BE2C (cell line): ENCODE measurements around the gene UBR3.

ENCODE experiments used
- DNase-seq: peaks from one replicate; pipeline ENCODE4 v3.0.0-alpha.2; 2020
- H3K27me3 ChIP-seq: fragments of 250-450 bp; sonication (Bioruptor Pico); 2 replicates; pipeline ENCODE4 v1.5.1; 2020; ENCODE audit warnings: mild to moderate bottlenecking
- H3K36me3 ChIP-seq: fragments of 250-450 bp; sonication (Bioruptor Pico); 2 replicates; pipeline ENCODE4 v1.5.1; 2020; ENCODE audit warnings: mild to moderate bottlenecking
- H3K4me1 ChIP-seq: fragments of 250-450 bp; sonication (Bioruptor Pico); 2 replicates; pipeline ENCODE4 v1.5.1; 2020
- H3K4me3 ChIP-seq: 2 replicates; pipeline ENCODE4 v1.5.1; 2011; ENCODE audit warnings: low read depth, low read length
- H3K9me3 ChIP-seq: fragments of 250-450 bp; sonication (Bioruptor Pico); 2 replicates; pipeline ENCODE4 v1.5.1; 2020
- TF ChIP-seq, protein P1 (sequence below): IDR thresholded peaks from 2 replicates; pipeline ENCODE4 v1.5.1; 2012; ENCODE audit warnings: mild to moderate bottlenecking, low read depth, low read length

UBR3 gene

DNA sequence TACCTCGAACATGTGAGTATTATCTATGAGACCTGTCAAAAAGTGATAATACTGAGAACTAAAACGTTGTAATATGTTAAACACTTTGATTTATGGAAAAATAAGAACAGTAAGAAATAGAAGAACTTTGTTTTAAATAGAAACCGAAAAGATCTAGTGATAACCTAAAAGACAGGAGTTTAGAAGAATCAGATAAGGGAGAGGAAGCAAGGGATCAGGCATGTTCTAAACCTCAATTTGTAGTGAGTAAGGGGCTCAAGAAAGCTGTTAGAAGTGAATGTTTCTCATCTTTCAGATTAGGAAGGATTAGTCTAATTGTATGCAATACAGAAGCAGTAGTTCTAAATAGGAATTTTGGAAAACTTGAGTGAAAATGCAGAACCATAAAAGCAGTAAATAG lies 182.0 kb downstream of the UBR3 start:
- DNase-seq: no peak
- Histone ChIP-seq H3K4me3 (no peak overlapping the region), H3K36me3 (no peaks in the 10 kb centered on the region; the same call in 1 of the 2 replicates), H3K9me3 (no peaks in the 10 kb centered on the region), H3K27me3 (no peaks in the 10 kb centered on the region), H3K4me1 (no peaks in the 10 kb centered on the region)
- TF ChIP-seq, protein P1, sequence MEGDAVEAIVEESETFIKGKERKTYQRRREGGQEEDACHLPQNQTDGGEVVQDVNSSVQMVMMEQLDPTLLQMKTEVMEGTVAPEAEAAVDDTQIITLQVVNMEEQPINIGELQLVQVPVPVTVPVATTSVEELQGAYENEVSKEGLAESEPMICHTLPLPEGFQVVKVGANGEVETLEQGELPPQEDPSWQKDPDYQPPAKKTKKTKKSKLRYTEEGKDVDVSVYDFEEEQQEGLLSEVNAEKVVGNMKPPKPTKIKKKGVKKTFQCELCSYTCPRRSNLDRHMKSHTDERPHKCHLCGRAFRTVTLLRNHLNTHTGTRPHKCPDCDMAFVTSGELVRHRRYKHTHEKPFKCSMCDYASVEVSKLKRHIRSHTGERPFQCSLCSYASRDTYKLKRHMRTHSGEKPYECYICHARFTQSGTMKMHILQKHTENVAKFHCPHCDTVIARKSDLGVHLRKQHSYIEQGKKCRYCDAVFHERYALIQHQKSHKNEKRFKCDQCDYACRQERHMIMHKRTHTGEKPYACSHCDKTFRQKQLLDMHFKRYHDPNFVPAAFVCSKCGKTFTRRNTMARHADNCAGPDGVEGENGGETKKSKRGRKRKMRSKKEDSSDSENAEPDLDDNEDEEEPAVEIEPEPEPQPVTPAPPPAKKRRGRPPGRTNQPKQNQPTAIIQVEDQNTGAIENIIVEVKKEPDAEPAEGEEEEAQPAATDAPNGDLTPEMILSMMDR: no peak

DNA sequence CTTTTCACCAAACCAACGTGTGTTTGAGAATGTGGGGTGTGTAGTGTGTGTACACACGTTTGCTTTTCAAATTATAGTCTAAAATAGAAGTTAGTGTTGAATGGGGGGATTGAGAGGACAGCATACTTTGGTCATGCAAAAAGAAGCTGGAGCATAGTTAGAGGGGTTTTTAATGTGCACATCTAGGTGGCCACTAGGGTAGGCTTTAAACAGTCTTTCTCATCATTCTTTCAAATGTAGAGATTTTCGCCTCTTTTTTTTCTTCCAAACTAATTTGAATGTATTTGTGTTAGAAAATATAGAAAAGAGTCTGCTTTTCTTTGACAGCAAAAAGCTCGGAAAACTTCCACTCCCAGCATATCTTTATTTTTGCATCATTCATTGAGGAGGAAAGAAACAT lies 185.5 kb downstream of the UBR3 start:
- no peaks in the 10 kb centered on the region for H3K4me1 ChIP-seq
- TF ChIP-seq, protein P1: no peak

DNA sequence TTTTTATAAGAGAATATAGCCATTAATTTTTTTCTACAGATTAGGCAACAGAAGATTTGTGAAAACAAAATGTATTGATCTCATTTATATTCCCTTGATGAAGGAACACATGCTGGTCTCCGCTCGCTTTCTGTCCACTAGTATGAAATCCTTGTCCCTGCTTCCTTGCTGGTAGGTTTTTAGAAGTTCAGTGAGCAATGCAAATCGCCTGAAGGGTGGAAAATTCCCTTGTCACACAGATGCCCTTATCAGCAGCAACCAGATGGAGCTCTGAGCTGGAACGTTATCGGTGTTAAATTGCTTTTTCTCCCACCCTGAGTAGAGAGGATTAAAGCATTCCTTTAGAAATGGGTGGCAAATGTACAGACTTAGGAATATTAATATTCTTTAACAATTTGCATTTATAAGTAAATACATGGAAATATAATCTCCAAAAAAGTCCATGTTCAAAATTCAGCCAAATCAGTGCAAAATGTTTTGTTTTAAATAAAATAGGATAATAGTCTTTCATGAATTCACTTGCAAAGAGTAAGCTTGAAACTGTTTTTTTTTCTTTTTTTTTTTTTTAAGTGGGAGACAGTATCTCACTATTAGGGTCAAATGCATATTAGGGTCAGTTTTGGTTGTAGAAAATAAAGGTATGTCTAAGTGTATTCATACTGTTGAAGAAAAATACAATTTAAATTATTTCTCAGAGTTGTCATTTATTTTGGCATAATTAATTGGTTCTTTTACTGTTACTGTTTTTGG lies 186.7 kb downstream of the UBR3 start:
- Histone ChIP-seq H3K36me3 (no peaks in the 10 kb centered on the region), H3K4me3 (no peak overlapping the region), H3K4me1 (no peaks in the 10 kb centered on the region), H3K9me3 (no peaks in the 10 kb centered on the region), H3K27me3 (no peaks in the 10 kb centered on the region)
- peak; percentile 43 for DNase-seq
- TF ChIP-seq, protein P1: no peak; the same call in 1 of the 2 replicates

More for the DNA sequence above, 185.5 kb downstream of the UBR3 start:
- no peak for DNase-seq
- Histone ChIP-seq H3K4me3 (no peak overlapping the region), H3K27me3 (no peaks in the 10 kb centered on the region), H3K9me3 (no peaks in the 10 kb centered on the region), H3K36me3 (no peaks in the 10 kb centered on the region)

DNA sequence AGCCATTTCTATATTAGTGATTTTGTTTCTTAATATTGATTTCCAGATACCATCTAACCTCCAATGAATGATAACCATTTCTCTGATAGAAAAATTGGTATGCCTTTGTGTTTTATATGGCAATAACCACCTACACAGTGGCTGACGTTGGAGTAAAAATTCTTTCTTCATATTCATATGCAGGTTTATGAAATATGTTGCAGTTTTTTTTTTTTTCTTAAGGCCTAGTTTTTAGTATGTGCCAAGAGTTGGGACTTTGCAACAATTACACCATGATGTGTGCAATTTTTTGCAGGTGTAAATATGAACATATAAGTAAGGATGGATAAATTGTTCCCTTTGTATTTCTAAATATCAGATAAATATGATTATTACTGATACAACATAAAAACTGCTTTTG lies 187.5 kb downstream of the UBR3 start:
- no peak overlapping the region for H3K4me3 ChIP-seq
- H3K4me1 ChIP-seq: no peaks in the 10 kb centered on the region
- DNase-seq: no peak
- H3K9me3 ChIP-seq: no peaks in the 10 kb centered on the region
- no peaks in the 10 kb centered on the region for H3K27me3 ChIP-seq
- TF ChIP-seq, protein P1: no peak
- H3K36me3 ChIP-seq: no peaks in the 10 kb centered on the region

DNA sequence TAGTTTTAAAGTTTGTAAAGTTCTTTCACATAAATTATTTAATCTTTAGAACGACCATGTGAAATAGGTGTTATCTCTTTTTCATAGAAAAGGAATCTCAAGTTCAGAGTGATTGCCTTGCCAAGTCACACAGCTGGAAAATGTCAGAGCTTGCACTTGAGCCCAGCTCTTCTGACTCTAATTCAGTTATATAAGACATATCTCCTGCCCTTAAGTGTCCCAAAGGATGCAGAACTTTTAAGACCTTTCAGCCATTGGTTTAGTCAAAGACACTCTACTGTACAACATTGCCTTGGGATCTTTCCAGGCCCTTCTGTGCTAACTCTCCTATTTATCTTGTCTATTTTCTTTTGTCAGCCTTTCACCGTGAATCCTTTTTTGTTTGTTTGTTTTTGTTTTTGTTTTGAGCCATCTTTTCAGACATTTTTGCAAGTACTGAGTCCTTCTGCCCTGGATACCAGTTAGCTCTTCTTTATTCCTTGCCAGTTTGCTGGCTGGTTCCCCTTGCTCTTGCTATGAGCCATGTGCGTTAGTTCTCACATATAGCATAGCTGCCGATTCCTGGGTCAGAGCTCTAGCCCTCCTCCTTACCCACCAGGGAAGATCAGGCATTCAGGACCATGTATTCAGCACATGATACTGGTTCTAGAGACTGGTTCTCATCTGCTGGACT lies 190.7 kb downstream of the UBR3 start:
- DNase-seq: peak; percentile 12
- H3K36me3 ChIP-seq: no peaks in the 10 kb centered on the region
- no peaks in the 10 kb centered on the region for H3K27me3 ChIP-seq
- TF ChIP-seq, protein P1: no peak
- peaks cover 6% of the 10 kb centered on the region for H3K4me1 ChIP-seq
- H3K9me3 ChIP-seq: no peaks in the 10 kb centered on the region
- H3K4me3 ChIP-seq: no peak overlapping the region

DNA sequence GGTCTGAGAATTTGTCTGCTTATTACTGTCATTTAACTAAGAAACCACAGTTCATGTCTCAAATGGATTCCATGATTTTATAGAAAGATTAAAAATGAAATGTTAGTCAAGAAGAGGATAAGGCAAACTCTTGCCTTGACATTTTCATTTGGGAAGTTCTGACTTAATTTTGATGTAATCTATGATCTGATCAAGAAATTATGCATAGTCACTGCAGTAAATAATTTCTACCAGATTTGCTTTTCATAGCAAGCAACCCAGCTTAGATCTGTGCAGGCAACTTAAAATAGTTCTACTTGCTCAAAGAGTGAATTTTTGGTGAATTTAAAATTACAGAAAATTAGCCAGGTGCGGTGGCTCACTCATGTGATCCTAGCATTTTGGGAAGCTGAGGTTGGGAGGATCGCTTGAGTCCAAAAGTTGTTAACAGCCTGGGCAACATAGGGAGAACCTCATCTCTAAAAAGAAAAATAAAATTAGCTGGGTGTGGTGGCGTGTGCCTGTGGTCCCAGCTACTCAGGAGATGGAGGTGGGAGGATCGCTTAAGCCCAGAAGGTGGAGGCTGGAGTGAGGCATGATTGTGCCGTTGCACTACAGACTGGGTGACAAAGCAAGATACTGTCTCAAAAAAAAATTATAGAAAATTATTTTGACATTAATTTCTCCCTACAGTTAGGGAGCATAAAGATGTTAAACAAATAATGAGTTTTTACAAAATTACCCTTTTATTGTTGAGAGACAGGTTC lies 192.0 kb downstream of the UBR3 start:
- TF ChIP-seq, protein P1: no peak
- no peaks in the 10 kb centered on the region for H3K27me3 ChIP-seq
- no peak for DNase-seq
- H3K9me3 ChIP-seq: no peaks in the 10 kb centered on the region
- H3K36me3 ChIP-seq: no peaks in the 10 kb centered on the region
- no peak overlapping the region for H3K4me3 ChIP-seq
- peaks cover 6% of the 10 kb centered on the region for H3K4me1 ChIP-seq
